Fibroblast of villous mesenchyme (primary cell): ENCODE results near the gene MGRN1. TPM values are rescaled to one million over a fixed set of nuclear protein-coding genes. Genes with fewer than 3 reads are reported as not detected.

ENCODE experiments used
- DNase-seq: peaks from one replicate; pipeline ENCODE4 v3.0.0-alpha.2; 2010; ENCODE audit warnings: low read depth
- H3K4me3 ChIP-seq: 2 replicates; pipeline ENCODE4 v1.5.1; 2011; ENCODE audit warnings: low read depth, mild to moderate bottlenecking, low read length
- CTCF ChIP-seq: IDR thresholded peaks from 2 replicates; pipeline ENCODE4 v1.5.1; 2012; ENCODE audit warnings: low read depth, mild to moderate bottlenecking, low read length; ENCODE audit not compliant: insufficient read depth
- total RNA-seq: library from RNA; depleted of rRNA; stranded (reverse); fragments of >200 nt; gene quantifications from 2 replicates; pipeline ENCODE4 v1.2.3, GENCODE V29; 2012

MGRN1 gene
- total RNA-seq, 1 donor: 43.2 TPM

- no peak for DNase-seq
- no peak for TF ChIP-seq CTCF
- H3K4me3 ChIP-seq: no peak overlapping the region
These were observed 74.5 kb downstream of the MGRN1 start for GRCh38 chr16:4699046-4699556.

GRCh38 chr16:4700380-4700996 lies 75.9 kb downstream of the MGRN1 start:
- TF ChIP-seq CTCF: no peak

GRCh38 chr16:4700997-4701743 lies 76.5 kb downstream of the MGRN1 start:
- TF ChIP-seq CTCF: no peak
- no peak for DNase-seq
- H3K4me3 ChIP-seq: no peak overlapping the region

More at GRCh38 chr16:4700380-4700996, 75.9 kb downstream of the MGRN1 start:
- no peak for DNase-seq
- no peak overlapping the region for H3K4me3 ChIP-seq

- no peak for DNase-seq
- no peak for TF ChIP-seq CTCF
- no peak overlapping the region for H3K4me3 ChIP-seq
These were observed 77.3 kb downstream of the MGRN1 start for GRCh38 chr16:4701791-4702465.

- no peak for TF ChIP-seq CTCF
- no peak for DNase-seq
These were observed 77.8 kb downstream of the MGRN1 start for GRCh38 chr16:4702466-4702808.

GRCh38 chr16:4703906-4704305 lies 79.3 kb downstream of the MGRN1 start:
- no peak overlapping the region for H3K4me3 ChIP-seq
- TF ChIP-seq CTCF: no peak
- DNase-seq: no peak

More at GRCh38 chr16:4702466-4702808, 77.8 kb downstream of the MGRN1 start:
- H3K4me3 ChIP-seq: no peak overlapping the region
